MCF 10A (cell line): ENCODE data around the gene SULT1E1. TPM values are rescaled to one million over a fixed set of nuclear protein-coding genes. Genes with fewer than 3 reads are reported as not detected.

Experiments
- BruUV-seq: library from RNA; stranded (reverse); fragments of 400-500 nt; replicated peaks from 2 replicates; lab custom pipeline; 2021; lab: Mats Ljungman, UMichigan
- CTCF ChIA-PET: fragments of 300-600 bp; sonication (Branson Sonifier 250); formaldehyde crosslinking; extraction: SDS; loops from one replicate; lab custom pipeline; 2021; ENCODE audit warnings: antibody characterized with exemption, inconsistent platforms; lab: Yijun Ruan, JAX
- POLR2A ChIA-PET: fragments of 300-600, 350-650 bp; sonication (Branson Sonifier 250); formaldehyde crosslinking; extraction: SDS; loops from one replicate; lab custom pipeline; 2020; ENCODE audit warnings: antibody characterized with exemption, inconsistent platforms; lab: Yijun Ruan, JAX
- DNase-seq: peaks from one replicate; pipeline ENCODE4 v3.0.0-alpha.2; 2018; ENCODE audit not compliant: unreplicated experiment
- H3K27ac Mint-ChIP-seq: one replicate; pipeline ENCODE4 v1.8.0; 2022; ENCODE audit warnings: mild to moderate bottlenecking, low read depth, mixed read lengths; ENCODE audit not compliant: unreplicated experiment
- H3K27me3 Mint-ChIP-seq: one replicate; pipeline ENCODE4 v1.8.0; 2022; ENCODE audit warnings: mixed read lengths; ENCODE audit not compliant: insufficient read depth, unreplicated experiment
- H3K36me3 Mint-ChIP-seq: one replicate; pipeline ENCODE4 v1.8.0; 2022; ENCODE audit warnings: mild to moderate bottlenecking, moderate library complexity, mixed read lengths; ENCODE audit not compliant: insufficient read depth, unreplicated experiment
- H3K4me1 Mint-ChIP-seq: one replicate; pipeline ENCODE4 v1.8.0; 2022; ENCODE audit warnings: mixed read lengths; ENCODE audit not compliant: insufficient read depth, unreplicated experiment
- H3K4me3 Mint-ChIP-seq: one replicate; pipeline ENCODE4 v1.8.0; 2022; ENCODE audit warnings: mild to moderate bottlenecking, moderate library complexity, mixed read lengths; ENCODE audit not compliant: unreplicated experiment
- H3K9me3 Mint-ChIP-seq: one replicate; pipeline ENCODE4 v1.8.0; 2022; ENCODE audit warnings: mixed read lengths; ENCODE audit not compliant: unreplicated experiment
- CTCF ChIP-seq: fragments of 200-600 bp; IDR thresholded peaks from one replicate; pipeline ENCODE4 v1.8.0; 2022; ENCODE audit warnings: antibody characterized with exemption, mild to moderate bottlenecking; ENCODE audit not compliant: unreplicated experiment
- intact Hi-C: fragments of 100-400 bp; cut with micrococcal nuclease; formaldehyde crosslinking; loops from 2 replicates; pipeline ENCODE4 v1.14.1; 2022
- total RNA-seq: library from RNA; stranded (reverse); gene quantifications from 2 replicates; pipeline ENCODE4 v1.2.3, GENCODE V29; 2022

SULT1E1 gene
- total RNA-seq, 1 experiment from 2014 or later = 6.5 TPM

DNA sequence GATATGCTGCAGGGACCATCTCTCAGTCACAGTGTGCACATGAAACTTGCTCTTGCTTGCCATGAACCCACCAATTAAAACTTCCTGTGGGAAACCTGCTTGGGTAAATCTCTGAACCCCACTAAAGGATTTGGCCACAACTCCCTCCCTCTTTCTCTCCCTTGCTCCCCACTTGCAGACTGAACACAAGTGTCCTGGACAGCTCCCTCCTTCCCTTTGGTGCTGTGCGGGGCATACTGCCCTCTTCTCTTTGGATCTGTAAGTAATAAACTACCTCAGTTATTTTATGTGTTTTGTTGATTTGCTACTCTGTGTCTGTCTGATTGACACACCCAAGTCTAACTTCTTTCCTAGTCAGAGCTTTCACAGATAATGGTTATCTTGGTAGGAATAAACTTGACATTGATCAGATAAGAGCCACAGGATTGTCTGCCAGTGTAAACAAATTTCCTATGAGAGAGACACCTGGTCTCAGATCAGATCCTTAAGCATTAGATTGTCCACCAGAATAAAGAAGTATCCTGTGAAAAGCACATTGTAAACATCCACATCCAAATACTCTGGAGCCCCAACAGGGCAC, 41.8 kb downstream of the SULT1E1 start:
- ChIA-PET POLR2A (no interaction called here), CTCF (interaction anchor here (0.6 kb wide), 1 partner anchor 63 kb away, joined by 3 read pairs; no protein-coding TSS in a partner anchor)
- Mint-ChIP-seq H3K9me3 (no peaks in the 10 kb centered on the region), H3K27me3 (no peaks in the 10 kb centered on the region), H3K4me1 (no peaks in the 10 kb centered on the region), H3K4me3 (no peak overlapping the region), H3K27ac (no peak overlapping the region), H3K36me3 (no peaks in the 10 kb centered on the region)
- BruUV-seq = no TSS peak
- no peak for TF ChIP-seq CTCF
- no peak for DNase-seq
- intact Hi-C loops = no loop called here

GRCh38 chr4:69816236-69816635, 43.7 kb downstream of the SULT1E1 start:
- H3K4me1 Mint-ChIP-seq = no peaks in the 10 kb centered on the region
- BruUV-seq = no TSS peak
- H3K4me3 Mint-ChIP-seq = no peak overlapping the region
- ChIA-PET POLR2A (interaction anchor here (0.8 kb wide), 1 partner anchor 20 kb away, joined by 4 read pairs; no protein-coding TSS in a partner anchor), CTCF (no interaction called here)
- no peaks in the 10 kb centered on the region for H3K27me3 Mint-ChIP-seq
- TF ChIP-seq CTCF = no peak
- no peak overlapping the region for H3K27ac Mint-ChIP-seq
- H3K9me3 Mint-ChIP-seq = no peaks in the 10 kb centered on the region
- H3K36me3 Mint-ChIP-seq = no peaks in the 10 kb centered on the region
- no peak for DNase-seq
- intact Hi-C loops = no loop called here

GRCh38 chr4:69813628-69814027, 46.3 kb downstream of the SULT1E1 start:
- TF ChIP-seq CTCF = no peak
- no peaks in the 10 kb centered on the region for H3K27me3 Mint-ChIP-seq
- no peak for DNase-seq
- ChIA-PET POLR2A (no interaction called here), CTCF (interaction anchor here (0.7 to 2.2 kb wide), 2 partner anchors 10 to 27 kb away, joined by 3 to 10 read pairs; no protein-coding TSS in a partner anchor)
- no peak overlapping the region for H3K27ac Mint-ChIP-seq
- no peaks in the 10 kb centered on the region for H3K9me3 Mint-ChIP-seq
- no TSS peak for BruUV-seq
- intact Hi-C loops = no loop called here
- no peaks in the 10 kb centered on the region for H3K36me3 Mint-ChIP-seq
- H3K4me3 Mint-ChIP-seq = no peak overlapping the region
- no peaks in the 10 kb centered on the region for H3K4me1 Mint-ChIP-seq

GRCh38 chr4:69811166-69811565, 48.8 kb downstream of the SULT1E1 start:
- POLR2A ChIA-PET = no interaction called here
- H3K27me3 Mint-ChIP-seq = no peaks in the 10 kb centered on the region
- no TSS peak for BruUV-seq
- intact Hi-C loops = no loop called here
- no peaks in the 10 kb centered on the region for H3K36me3 Mint-ChIP-seq
- no peaks in the 10 kb centered on the region for H3K9me3 Mint-ChIP-seq
- no peak for DNase-seq
- H3K27ac Mint-ChIP-seq = no peak overlapping the region
- H3K4me1 Mint-ChIP-seq = no peaks in the 10 kb centered on the region
- CTCF ChIA-PET = no interaction called here
- no peak overlapping the region for H3K4me3 Mint-ChIP-seq
- TF ChIP-seq CTCF = no peak
